ENCODE data around the gene ETHE1.

ETHE1 gene

GRCh38 chr19:43463381-43464133 lies 63.4 kb downstream of the ETHE1 start:
- H3K27ac ChIP-seq = peak overlapping the region; percentile 71
- TF ChIP-seq CTCF (IDR thresholded peaks at IDR 0.05) (no peak), ZFX (IDR thresholded peaks at IDR 0.05; ENCODE audit: borderline replicate concordance) (no peak)

GRCh38 chr19:43462785-43463380 lies 64.1 kb downstream of the ETHE1 start:
- TF ChIP-seq CTCF (IDR thresholded peaks at IDR 0.05) (no peak), ZFX (IDR thresholded peaks at IDR 0.05; ENCODE audit: borderline replicate concordance) (no peak)
- peak overlapping the region; percentile 71; the same call in 1 of the 2 replicates for H3K27ac ChIP-seq

- no peak for TF ChIP-seq ZFX (IDR thresholded peaks at IDR 0.05; ENCODE audit: borderline replicate concordance)
- no peak for TF ChIP-seq CTCF (IDR thresholded peaks at IDR 0.05)
- H3K27ac ChIP-seq = no peak overlapping the region
These were observed 64.6 kb downstream of the ETHE1 start for GRCh38 chr19:43462383-43462782.

- H3K27ac ChIP-seq = no peak overlapping the region
- TF ChIP-seq CTCF (IDR thresholded peaks at IDR 0.05) (no peak), ZFX (IDR thresholded peaks at IDR 0.05; ENCODE audit: borderline replicate concordance) (no peak)
These were observed 65.7 kb downstream of the ETHE1 start for GRCh38 chr19:43461303-43461702.

- no peak overlapping the region for H3K27ac ChIP-seq
- TF ChIP-seq CTCF (IDR thresholded peaks at IDR 0.05) (no peak), ZFX (IDR thresholded peaks at IDR 0.05; ENCODE audit: borderline replicate concordance) (no peak)
These were observed 66.5 kb downstream of the ETHE1 start for GRCh38 chr19:43460362-43461016.

- TF ChIP-seq CTCF (IDR thresholded peaks at IDR 0.05) (no peak), ZFX (IDR thresholded peaks at IDR 0.05; ENCODE audit: borderline replicate concordance) (no peak)
- H3K27ac ChIP-seq = no peak overlapping the region
These were observed 69.2 kb downstream of the ETHE1 start for GRCh38 chr19:43457809-43458208.

Measured in 22Rv1 (cell line).